Right atrium auricular region (tissue), 2 donors: ENCODE data around the gene CDS2. TPM values are rescaled to one million over a fixed set of nuclear protein-coding genes. Genes with fewer than 3 reads are reported as not detected.
A peak's percentile ranks its signal among the peaks of the same experiment; 100 is the strongest.

ENCODE experiments used
- DNase-seq: peaks from one replicate; pipeline ENCODE4 v3.0.0-alpha.2; 2019; ENCODE audit warnings: low spot score
- H3K27ac ChIP-seq, 2 donors: fragments of 200-600 bp; sonication (generic); 1 replicate in 1 of 2; 2 replicates in 1 of 2; pipeline ENCODE4 v1.5.1; 2016 to 2019
- H3K27me3 ChIP-seq, 2 donors: fragments of 200-600 bp; sonication (generic); one replicate each; pipeline versions ENCODE4 v1.5.1 to v1.6.0; 2017 to 2019
- H3K36me3 ChIP-seq: fragments of 200-600 bp; sonication (generic); one replicate; pipeline ENCODE4 v1.5.1; 2016
- H3K4me1 ChIP-seq, 2 donors: fragments of 200-600 bp; sonication (generic); one replicate each; pipeline versions ENCODE4 v1.5.1 to v1.6.0; 2017 to 2019
- H3K4me3 ChIP-seq, 2 donors: fragments of 200-600 bp; sonication (generic); 1 replicate in 1 of 2; 2 replicates in 1 of 2; pipeline ENCODE4 v1.5.1; 2017 to 2019; ENCODE audit warnings: mild to moderate bottlenecking in 1 of 2, moderate library complexity in 1 of 2
- H3K9me3 ChIP-seq, 2 donors: fragments of 200-600 bp; sonication (generic); one replicate each; pipeline ENCODE4 v1.5.1; 2019
- total RNA-seq, 2 donors: library from RNA; depleted of rRNA; stranded (reverse); fragments of >200 nt; gene quantifications; one replicate each; pipeline ENCODE4 v1.1.0, GENCODE V29; 2016
- TF ChIP-seq, protein P1 (sequence below), 2 donors: fragments of 200-600 bp; sonication (generic); IDR thresholded peaks; one replicate each; pipeline ENCODE4 v1.5.1; 2019; ENCODE audit warnings: antibody characterized with exemption in 2 of 2

The CDS2 gene
- 10 to 100 TPM; 45.5 to 60.8 TPM for total RNA-seq

DNA sequence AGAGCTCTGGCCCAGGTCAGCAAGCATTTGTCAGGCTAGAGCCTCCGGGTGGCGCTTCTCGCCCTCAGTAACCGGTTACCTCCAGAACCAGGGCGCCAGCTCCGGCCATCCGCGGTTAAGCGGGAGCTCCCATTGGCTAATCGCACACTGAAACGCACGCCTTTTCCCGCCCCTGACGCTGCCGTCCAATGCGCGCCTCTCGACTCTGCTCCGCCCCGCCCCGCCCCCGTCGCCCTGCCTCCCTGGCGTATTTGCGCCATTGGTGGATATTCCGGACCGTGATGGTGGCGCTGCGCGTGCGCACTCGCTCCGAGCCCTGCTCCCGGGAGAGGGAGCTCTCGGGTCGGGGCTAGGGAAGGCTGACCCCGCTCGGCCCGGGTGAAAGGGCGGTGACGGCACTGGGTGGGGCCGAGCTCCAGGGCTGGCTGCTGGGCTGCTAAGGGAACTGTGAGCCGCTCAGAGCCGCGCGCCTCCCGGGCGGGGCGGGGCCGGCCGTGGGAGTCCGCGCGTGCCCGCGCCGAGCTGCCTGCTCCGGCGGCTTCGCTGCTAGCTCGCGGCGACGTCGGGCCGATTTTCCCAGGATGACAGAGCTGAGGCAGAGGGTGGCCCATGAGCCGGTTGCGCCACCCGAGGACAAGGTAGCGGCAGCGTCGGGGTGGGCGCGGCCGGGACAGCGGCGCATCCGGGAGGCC, at the start of gene CDS2:
TSS of gene CDS2 (plus strand) at position 497 of the 692 bp plus-strand sequence. CDS start at position 582, 85 bp downstream.
- H3K4me3 ChIP-seq = peak within 1 kb of the TSS; percentile 96 to 99
- no peaks in the 10 kb centered on the region for H3K9me3 ChIP-seq
- no peaks in the 10 kb centered on the region for H3K36me3 ChIP-seq
- TF ChIP-seq, protein P1, sequence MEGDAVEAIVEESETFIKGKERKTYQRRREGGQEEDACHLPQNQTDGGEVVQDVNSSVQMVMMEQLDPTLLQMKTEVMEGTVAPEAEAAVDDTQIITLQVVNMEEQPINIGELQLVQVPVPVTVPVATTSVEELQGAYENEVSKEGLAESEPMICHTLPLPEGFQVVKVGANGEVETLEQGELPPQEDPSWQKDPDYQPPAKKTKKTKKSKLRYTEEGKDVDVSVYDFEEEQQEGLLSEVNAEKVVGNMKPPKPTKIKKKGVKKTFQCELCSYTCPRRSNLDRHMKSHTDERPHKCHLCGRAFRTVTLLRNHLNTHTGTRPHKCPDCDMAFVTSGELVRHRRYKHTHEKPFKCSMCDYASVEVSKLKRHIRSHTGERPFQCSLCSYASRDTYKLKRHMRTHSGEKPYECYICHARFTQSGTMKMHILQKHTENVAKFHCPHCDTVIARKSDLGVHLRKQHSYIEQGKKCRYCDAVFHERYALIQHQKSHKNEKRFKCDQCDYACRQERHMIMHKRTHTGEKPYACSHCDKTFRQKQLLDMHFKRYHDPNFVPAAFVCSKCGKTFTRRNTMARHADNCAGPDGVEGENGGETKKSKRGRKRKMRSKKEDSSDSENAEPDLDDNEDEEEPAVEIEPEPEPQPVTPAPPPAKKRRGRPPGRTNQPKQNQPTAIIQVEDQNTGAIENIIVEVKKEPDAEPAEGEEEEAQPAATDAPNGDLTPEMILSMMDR (IDR thresholded peaks at IDR 0.05) = peak; percentile 72 to 78
- DNase-seq = peak; percentile 99
- H3K4me1 ChIP-seq = peaks cover 0 to 46% of the 10 kb centered on the region in 2 donors
- peak within 1 kb of the TSS; percentile 99 to 100 for H3K27ac ChIP-seq
- H3K27me3 ChIP-seq = no peaks in the 10 kb centered on the region

DNA sequence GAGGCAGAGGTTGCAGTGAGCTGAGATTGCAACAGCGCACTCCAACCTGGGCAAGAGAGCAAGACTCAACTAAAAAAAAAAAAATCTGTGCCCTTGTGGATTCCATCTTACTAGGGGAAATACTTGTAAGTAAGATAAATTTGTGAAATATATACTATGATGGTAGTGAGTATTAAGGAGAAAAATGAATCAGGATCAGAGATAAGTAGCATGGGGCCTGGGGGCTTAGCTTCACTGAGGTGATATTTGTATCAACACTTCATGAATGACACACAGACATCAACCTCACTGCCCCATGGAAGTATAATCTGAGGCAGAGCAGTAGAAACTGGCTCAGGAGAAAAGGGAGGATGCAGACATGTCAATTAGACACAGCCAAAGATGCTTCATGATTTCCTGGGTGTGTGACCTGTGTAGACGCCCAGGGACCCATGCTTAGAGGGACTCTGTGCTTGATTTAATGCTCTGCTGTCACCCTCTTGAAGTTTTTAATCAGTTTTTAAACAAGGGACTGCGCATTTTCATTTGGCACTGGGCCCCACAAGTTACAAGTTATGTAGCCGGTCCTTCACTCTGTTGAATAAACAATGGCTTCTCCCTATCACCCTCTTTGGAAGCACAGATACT, 48.9 kb upstream of the CDS2 start:
- Histone ChIP-seq H3K27ac (peak overlapping the region; percentile 70 to 74), H3K9me3 (no peaks in the 10 kb centered on the region), H3K4me3 (peak overlapping the region; percentile 20 to 35), H3K27me3 (no peaks in the 10 kb centered on the region), H3K4me1 (peaks cover 0 to 30% of the 10 kb centered on the region in 2 donors), H3K36me3 (no peaks in the 10 kb centered on the region)
- no peak for DNase-seq
- TF ChIP-seq, protein P1 (IDR thresholded peaks at IDR 0.05) = no peak

DNA sequence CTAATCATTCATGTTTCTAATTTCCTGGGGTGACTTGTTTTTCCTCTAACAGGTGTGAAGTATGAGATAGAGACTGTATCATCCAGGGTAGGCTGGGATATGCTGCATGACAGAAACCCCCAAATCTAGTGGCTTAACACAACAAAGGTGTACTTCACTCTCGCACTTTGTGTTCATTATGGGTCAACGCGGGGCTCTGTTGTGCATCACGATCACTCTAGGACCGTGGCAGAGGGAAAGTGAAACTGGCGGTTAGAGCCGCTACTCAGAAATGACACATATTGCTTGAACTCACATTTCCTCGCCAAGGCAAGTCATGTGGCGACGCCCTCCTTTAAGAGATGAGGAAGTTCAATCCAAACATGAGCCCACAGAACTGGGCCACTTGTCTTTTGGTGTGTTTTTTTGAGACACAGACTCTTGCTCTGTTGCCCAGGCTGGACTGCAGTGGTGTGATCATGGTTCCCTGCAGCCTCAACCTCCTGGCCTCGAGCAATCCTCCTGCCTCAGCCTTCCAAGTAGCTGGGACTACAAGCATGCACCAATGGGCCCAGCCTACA, 48.3 kb upstream of the CDS2 start:
- H3K36me3 ChIP-seq = no peaks in the 10 kb centered on the region
- TF ChIP-seq, protein P1 (IDR thresholded peaks at IDR 0.05) = no peak
- H3K4me3 ChIP-seq = peak overlapping the region; percentile 20 to 35
- H3K27me3 ChIP-seq = no peaks in the 10 kb centered on the region
- DNase-seq = peak; percentile 81
- H3K9me3 ChIP-seq = no peaks in the 10 kb centered on the region
- H3K27ac ChIP-seq = peak overlapping the region; percentile 70 to 74
- H3K4me1 ChIP-seq = peaks cover 0 to 24% of the 10 kb centered on the region in 2 donors

DNA sequence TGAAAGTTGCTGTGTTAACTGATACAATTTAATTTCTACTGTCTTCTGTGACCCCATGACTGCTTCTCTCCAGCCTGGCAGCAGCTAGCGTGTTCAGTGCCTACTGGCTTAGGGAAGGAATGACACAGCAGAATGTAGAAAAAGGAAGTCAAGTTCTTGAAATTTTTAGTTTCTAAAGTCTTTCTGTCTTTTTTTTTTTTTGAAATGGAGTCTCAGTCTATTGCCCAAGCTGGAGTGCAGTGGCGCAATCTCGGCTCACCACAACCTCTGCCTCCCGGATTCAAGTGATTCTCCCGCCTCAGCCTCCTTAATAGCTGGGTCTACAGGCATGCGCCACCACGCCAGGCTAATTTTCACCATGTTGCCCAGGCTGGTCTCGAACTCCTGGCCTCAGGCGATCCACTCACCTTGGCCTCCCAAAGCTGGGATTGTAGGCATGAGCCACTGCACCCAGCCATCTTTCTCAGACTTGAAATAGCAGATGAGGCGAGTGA, 46.4 kb upstream of the CDS2 start:
- no peak overlapping the region for H3K4me3 ChIP-seq
- no peaks in the 10 kb centered on the region for H3K27me3 ChIP-seq
- TF ChIP-seq, protein P1 (IDR thresholded peaks at IDR 0.05) = no peak
- peak overlapping the region in 1 of 2 donors; percentile 51 for H3K27ac ChIP-seq
- no peaks in the 10 kb centered on the region for H3K36me3 ChIP-seq
- peaks cover 0 to 21% of the 10 kb centered on the region in 2 donors for H3K4me1 ChIP-seq
- DNase-seq = peak; percentile 83
- no peaks in the 10 kb centered on the region for H3K9me3 ChIP-seq

DNA sequence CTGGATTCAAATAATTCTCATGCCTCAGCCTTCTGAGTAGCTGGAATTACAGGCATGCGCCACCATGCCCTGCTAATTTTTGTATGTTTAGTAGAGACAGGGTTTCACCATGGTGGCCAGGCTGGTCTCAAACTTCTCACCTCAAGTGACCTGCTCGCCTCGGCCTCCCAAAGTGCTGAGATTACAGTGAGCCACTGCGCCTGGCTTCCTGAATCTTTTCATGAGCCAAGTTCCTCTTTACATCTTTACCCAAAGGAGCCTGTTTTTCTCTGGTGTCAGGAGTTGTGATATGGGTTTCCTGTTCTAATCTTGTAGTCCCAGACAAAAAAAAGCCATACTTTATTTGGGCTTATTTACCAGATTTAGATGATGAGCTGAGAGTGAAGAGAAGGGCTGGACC, 41.4 kb upstream of the CDS2 start:
- no peaks in the 10 kb centered on the region for H3K27me3 ChIP-seq
- TF ChIP-seq, protein P1 (IDR thresholded peaks at IDR 0.05) = no peak

More for the DNA sequence above, 41.4 kb upstream of the CDS2 start:
- no peaks in the 10 kb centered on the region for H3K36me3 ChIP-seq
- no peak overlapping the region for H3K27ac ChIP-seq
- DNase-seq = no peak
- no peak overlapping the region for H3K4me3 ChIP-seq
- peaks cover 0 to 9% of the 10 kb centered on the region in 2 donors for H3K4me1 ChIP-seq
- no peaks in the 10 kb centered on the region for H3K9me3 ChIP-seq
